ENCODE data around the gene GNA12.
"Not testable (repeated sequence)": the region's sequence is repeated elsewhere in the genome, so short reads cannot be mapped to it uniquely, and the experiment has no call there.

Gene GNA12

GRCh38 chr7:2709553-2710285, 134.4 kb downstream of the GNA12 start:
- peak; percentile 34 to 47 for DNase-seq

- DNase-seq: no peak
Observed at GRCh38 chr7:2708547-2709310, 135.4 kb downstream of the GNA12 start.

- no peak for DNase-seq
Observed at GRCh38 chr7:2708041-2708440, 136.1 kb downstream of the GNA12 start.

- DNase-seq: no peak
Observed at GRCh38 chr7:2707481-2707880, 136.6 kb downstream of the GNA12 start.

GRCh38 chr7:2706685-2707126, 137.4 kb downstream of the GNA12 start:
- no peak for DNase-seq

- DNase-seq: no peak
Observed at GRCh38 chr7:2705371-2706096, 138.6 kb downstream of the GNA12 start.

- no peak for DNase-seq
Observed at GRCh38 chr7:2702594-2702957, 141.5 kb downstream of the GNA12 start.

- DNase-seq: no peak
Observed at GRCh38 chr7:2701832-2702593, 142.1 kb downstream of the GNA12 start.

- DNase-seq: no peak
Observed at GRCh38 chr7:2701424-2701823, 142.7 kb downstream of the GNA12 start.

- DNase-seq: no peak
Observed at GRCh38 chr7:2700141-2700850, 143.8 kb downstream of the GNA12 start.

- DNase-seq: no peak
Observed at GRCh38 chr7:2699289-2699620, 144.9 kb downstream of the GNA12 start.

GRCh38 chr7:2698581-2699288, 145.4 kb downstream of the GNA12 start:
- DNase-seq: no peak

GRCh38 chr7:2694122-2694436, 150.0 kb downstream of the GNA12 start:
- not testable (repeated sequence) for DNase-seq

- DNase-seq: not testable (repeated sequence)
Observed at GRCh38 chr7:2693420-2694121, 150.5 kb downstream of the GNA12 start.

- no peak for DNase-seq
Observed at GRCh38 chr7:2692543-2692942, 151.6 kb downstream of the GNA12 start.

- not testable (repeated sequence) for DNase-seq
Observed at GRCh38 chr7:2691932-2692439, 152.1 kb downstream of the GNA12 start.

GRCh38 chr7:2691011-2691707, 152.9 kb downstream of the GNA12 start:
- DNase-seq: no peak

GRCh38 chr7:2689951-2690705, 154.0 kb downstream of the GNA12 start:
- DNase-seq: no peak

- no peak for DNase-seq
Observed at GRCh38 chr7:2689343-2689847, 154.7 kb downstream of the GNA12 start.
